PFSK-1 (cell line): ENCODE results near the gene CLDN6.

Experiments
- POLR2AphosphoS5 ChIP-seq: IDR thresholded peaks from 2 replicates; pipeline ENCODE4 v1.6.1; 2012; ENCODE audit warnings: low read depth, mild to moderate bottlenecking, control low read depth, low read length, moderate library complexity
- REST ChIP-seq, 2 experiments: IDR thresholded peaks; 2 replicates each; pipeline versions ENCODE4 v1.6.1 to v1.8.0; 2011 to 2012; ENCODE audit warnings: low read depth in 2 of 2, low read length in 2 of 2, control low read depth in 1 of 2, inconsistent platforms in 1 of 2, mild to moderate bottlenecking in 1 of 2, moderate library complexity in 1 of 2; ENCODE audit not compliant: insufficient read depth in 1 of 2
- SIN3A ChIP-seq: IDR thresholded peaks from 2 replicates; pipeline ENCODE4 v1.6.1; 2012; ENCODE audit warnings: mild to moderate bottlenecking, low read length, moderate library complexity, borderline replicate concordance; ENCODE audit not compliant: insufficient read depth

GRCh38 chr16:2966808-2967191, 51.2 kb downstream of the CLDN6 start:
- no peak for TF ChIP-seq SIN3A
- TF ChIP-seq POLR2AphosphoS5, result no peak
- no peak for TF ChIP-seq REST (IDR thresholded peaks at IDR 0.05; ENCODE audit: insufficient read depth in 1 of 2, low read depth in 2 of 2, low read length in 2 of 2)
